NCI-H2171 treated with DMSO at 0.1 percent for 48 hours (cell line): ENCODE measurements around the gene VCX2.
"Not testable (repeated sequence)": the region's sequence is repeated elsewhere in the genome, so short reads cannot be mapped to it uniquely, and the experiment has no call there.

Experiments used
- DNase-seq: peaks from one replicate; lab custom pipeline; 2025; lab: John Stamatoyannopoulos, UW

VCX2 gene

GRCh38 chrX:8121391-8121790, 49.7 kb downstream of the VCX2 start:
- DNase-seq, result not testable (repeated sequence)
